ENCODE data around the gene MYL11.
"Not testable (repeated sequence)": the region's sequence is repeated elsewhere in the genome, so short reads cannot be mapped to it uniquely, and the experiment has no call there.

MYL11 gene

DNA sequence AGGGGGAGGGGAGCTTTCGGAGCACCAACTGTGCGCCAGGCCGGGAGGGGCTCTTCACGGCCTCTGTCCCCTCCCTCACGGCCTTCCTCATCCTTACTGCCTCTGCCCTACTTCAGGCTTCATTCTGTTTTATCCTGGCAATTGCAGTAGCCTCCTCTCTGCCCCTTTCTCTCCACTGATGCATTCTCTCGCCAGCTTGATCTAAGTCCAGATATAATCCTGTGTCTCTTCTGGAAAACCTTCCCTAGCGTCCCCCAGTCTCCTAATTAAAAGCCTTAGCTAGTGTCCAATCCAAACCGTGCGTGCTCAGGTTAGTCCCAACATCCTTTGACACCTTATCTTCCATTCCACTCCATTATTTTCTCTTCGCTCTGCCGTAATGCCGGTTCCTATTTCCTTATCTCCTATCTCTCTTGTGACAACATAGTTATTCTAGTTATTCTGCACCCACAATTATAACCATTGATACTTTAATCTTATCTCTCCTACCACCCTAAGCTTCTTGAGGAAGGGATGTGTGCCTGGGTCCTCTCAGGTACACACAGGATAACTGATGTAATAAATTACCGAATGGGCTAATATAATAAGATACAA, 21.5 kb downstream of the MYL11 start:
- peak overlapping the region; percentile 72 to 73 for H3K9ac ChIP-seq (ENCODE audit: low read depth in 1 of 2, low read length in 2 of 2)
- no peaks in the 10 kb centered on the region for H3K9me3 ChIP-seq (ENCODE audit: control insufficient read depth in 2 of 2, low read length in 2 of 2)
- H3K27me3 ChIP-seq (ENCODE audit: control insufficient read depth in 2 of 2, insufficient read depth in 2 of 2, low read length in 2 of 2) = no peaks in the 10 kb centered on the region
- H3K4me3 ChIP-seq (ENCODE audit: low read length in 2 of 2) = peak overlapping the region; percentile 71 to 75
- peaks cover 14 to 17% of the 10 kb centered on the region in 2 donors for H3K4me1 ChIP-seq (ENCODE audit: control insufficient read depth in 2 of 2, insufficient read depth in 2 of 2, low read length in 2 of 2)
- peaks cover 0 to 11% of the 10 kb centered on the region in 2 donors for H3K36me3 ChIP-seq (ENCODE audit: control insufficient read depth in 2 of 2, insufficient read depth in 2 of 2, low read length in 2 of 2)
- peak overlapping the region; percentile 51 to 68 for H3K27ac ChIP-seq (ENCODE audit: low read depth in 2 of 2, low read length in 2 of 2)

DNA sequence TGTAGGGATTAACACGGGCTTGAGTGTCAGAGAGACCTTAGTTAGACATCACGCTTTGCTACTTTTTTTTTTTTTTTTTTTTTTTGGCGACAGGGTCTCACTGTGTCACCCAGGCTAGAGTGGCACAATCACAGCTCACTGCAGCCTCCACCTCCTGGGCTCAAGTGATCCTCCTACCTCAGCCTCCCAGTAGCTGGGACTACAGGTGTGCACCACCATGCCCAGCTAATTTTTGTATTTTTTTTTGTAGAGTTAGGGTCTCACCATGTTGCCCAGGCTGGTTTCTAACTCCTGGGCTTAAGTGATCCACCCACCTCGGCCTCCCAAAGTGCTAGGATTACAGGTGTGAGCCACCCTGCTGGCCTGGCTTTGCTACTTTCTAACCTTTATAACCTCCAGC, 22.0 kb downstream of the MYL11 start:
- not testable (repeated sequence) for H3K9me3 ChIP-seq (ENCODE audit: control insufficient read depth in 2 of 2, low read length in 2 of 2); H3K27ac ChIP-seq (ENCODE audit: low read depth in 2 of 2, low read length in 2 of 2); H3K27me3 ChIP-seq (ENCODE audit: control insufficient read depth in 2 of 2, insufficient read depth in 2 of 2, low read length in 2 of 2); H3K9ac ChIP-seq (ENCODE audit: low read depth in 1 of 2, low read length in 2 of 2)
- H3K36me3 ChIP-seq (ENCODE audit: control insufficient read depth in 2 of 2, insufficient read depth in 2 of 2, low read length in 2 of 2) = peaks cover 0 to 11% of the 10 kb centered on the region in 2 donors
- peaks cover 14 to 21% of the 10 kb centered on the region in 2 donors for H3K4me1 ChIP-seq (ENCODE audit: control insufficient read depth in 2 of 2, insufficient read depth in 2 of 2, low read length in 2 of 2)
- peak overlapping the region in 1 of 2 donors; percentile 75 for H3K4me3 ChIP-seq (ENCODE audit: low read length in 2 of 2)

DNA sequence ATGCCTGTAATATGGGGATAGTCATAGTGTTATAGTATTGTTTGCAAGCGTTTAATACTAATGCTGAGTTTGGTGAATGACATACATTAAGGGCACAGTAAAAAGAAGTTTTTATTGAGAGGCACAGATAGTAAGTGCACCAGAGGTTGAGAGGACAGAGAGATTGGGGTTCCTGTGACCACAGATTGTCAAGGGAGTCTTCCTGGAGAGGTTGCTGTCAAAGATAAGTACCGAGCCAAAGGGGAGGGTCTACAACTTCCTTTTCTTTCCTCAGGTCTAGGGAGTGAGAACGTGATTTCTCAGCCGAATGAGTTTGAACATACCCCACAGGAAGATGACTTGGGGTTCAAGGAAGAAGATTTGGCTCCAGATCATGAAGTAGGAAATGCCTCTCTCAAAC, 22.5 kb downstream of the MYL11 start:
- peaks cover 14 to 21% of the 10 kb centered on the region in 2 donors for H3K4me1 ChIP-seq (ENCODE audit: control insufficient read depth in 2 of 2, insufficient read depth in 2 of 2, low read length in 2 of 2)

DNA sequence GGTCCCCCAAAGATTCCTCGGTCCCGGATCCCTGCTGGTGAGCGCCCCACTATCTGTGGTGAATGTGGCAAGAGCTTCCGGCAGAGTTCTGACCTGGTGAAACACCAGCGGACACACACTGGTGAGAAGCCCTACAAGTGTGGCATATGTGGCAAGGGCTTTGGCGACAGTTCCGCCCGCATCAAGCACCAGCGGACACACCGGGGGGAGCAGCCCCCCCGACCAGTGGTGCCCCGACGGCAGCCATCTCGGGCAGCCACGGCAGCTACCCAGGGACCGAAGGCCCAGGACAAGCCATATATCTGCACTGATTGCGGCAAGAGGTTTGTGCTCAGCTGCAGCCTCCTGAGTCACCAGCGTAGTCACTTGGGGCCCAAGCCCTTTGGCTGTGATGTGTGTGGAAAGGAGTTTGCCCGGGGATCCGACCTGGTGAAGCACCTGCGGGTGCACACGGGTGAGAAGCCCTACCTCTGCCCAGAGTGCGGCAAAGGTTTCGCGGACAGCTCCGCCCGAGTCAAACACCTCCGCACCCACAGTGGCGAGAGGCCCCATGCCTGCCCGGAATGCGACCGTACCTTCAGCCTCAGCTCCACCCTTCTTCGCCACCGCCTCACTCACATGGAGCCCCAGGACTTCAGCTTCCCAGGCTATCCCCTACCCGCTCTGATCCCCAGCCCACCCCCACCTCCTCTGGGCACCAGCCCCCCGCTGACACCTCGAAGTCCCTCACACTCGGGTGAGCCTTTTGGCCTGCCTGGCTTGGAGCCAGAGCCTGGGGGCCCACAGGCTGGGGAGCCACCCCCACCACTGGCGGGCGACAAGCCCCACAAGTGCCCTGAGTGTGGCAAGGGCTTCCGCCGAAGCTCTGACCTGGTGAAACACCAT, 23.4 kb downstream of the MYL11 start:
- Histone ChIP-seq H3K9me3 (ENCODE audit: control insufficient read depth in 2 of 2, low read length in 2 of 2) (no peaks in the 10 kb centered on the region), H3K27me3 (ENCODE audit: control insufficient read depth in 2 of 2, insufficient read depth in 2 of 2, low read length in 2 of 2) (no peaks in the 10 kb centered on the region), H3K36me3 (ENCODE audit: control insufficient read depth in 2 of 2, insufficient read depth in 2 of 2, low read length in 2 of 2) (peaks cover 0 to 11% of the 10 kb centered on the region in 2 donors), H3K27ac (ENCODE audit: low read depth in 2 of 2, low read length in 2 of 2) (no peak overlapping the region), H3K4me1 (ENCODE audit: control insufficient read depth in 2 of 2, insufficient read depth in 2 of 2, low read length in 2 of 2) (peaks cover 14 to 21% of the 10 kb centered on the region in 2 donors), H3K9ac (ENCODE audit: low read depth in 1 of 2, low read length in 2 of 2) (no peak overlapping the region), H3K4me3 (ENCODE audit: low read length in 2 of 2) (no peak overlapping the region)

More for the DNA sequence above, 22.5 kb downstream of the MYL11 start:
- no peaks in the 10 kb centered on the region for H3K27me3 ChIP-seq (ENCODE audit: control insufficient read depth in 2 of 2, insufficient read depth in 2 of 2, low read length in 2 of 2)
- H3K9ac ChIP-seq (ENCODE audit: low read depth in 1 of 2, low read length in 2 of 2) = no peak overlapping the region
- no peak overlapping the region for H3K4me3 ChIP-seq (ENCODE audit: low read length in 2 of 2)
- H3K9me3 ChIP-seq (ENCODE audit: control insufficient read depth in 2 of 2, low read length in 2 of 2) = no peaks in the 10 kb centered on the region
- peaks cover 0 to 11% of the 10 kb centered on the region in 2 donors for H3K36me3 ChIP-seq (ENCODE audit: control insufficient read depth in 2 of 2, insufficient read depth in 2 of 2, low read length in 2 of 2)
- no peak overlapping the region for H3K27ac ChIP-seq (ENCODE audit: low read depth in 2 of 2, low read length in 2 of 2)

DNA sequence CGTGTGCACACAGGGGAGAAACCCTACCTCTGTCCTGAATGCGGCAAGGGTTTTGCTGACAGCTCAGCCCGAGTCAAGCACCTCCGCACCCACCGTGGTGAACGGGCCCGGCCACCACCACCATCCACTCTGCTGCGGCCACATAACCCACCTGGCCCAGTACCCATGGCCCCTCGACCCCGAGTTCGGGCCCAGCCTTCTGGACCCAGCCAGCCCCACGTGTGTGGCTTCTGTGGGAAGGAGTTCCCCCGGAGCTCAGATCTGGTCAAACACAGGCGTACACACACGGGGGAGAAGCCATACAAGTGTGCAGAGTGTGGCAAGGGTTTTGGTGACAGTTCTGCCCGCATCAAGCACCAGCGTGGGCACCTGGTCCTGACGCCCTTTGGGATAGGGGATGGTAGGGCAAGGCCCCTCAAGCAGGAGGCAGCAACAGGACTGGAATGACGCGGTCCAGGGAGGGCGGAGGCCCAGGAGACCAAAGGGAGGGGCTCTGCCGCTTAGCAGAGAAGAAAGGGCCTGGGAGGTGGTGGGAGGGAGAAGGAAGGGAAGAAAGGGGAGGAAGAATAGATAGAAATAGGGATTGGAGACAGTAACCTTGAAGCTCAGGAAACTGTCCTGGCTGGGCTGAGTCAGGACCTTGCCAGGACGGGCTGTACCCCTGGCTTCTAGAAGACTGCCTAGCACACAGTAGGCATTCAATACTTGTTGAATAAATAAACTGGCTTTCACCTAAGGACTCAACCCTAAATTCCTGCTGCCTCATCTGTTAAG, 24.2 kb downstream of the MYL11 start:
- no peak overlapping the region for H3K9ac ChIP-seq (ENCODE audit: low read depth in 1 of 2, low read length in 2 of 2)

DNA sequence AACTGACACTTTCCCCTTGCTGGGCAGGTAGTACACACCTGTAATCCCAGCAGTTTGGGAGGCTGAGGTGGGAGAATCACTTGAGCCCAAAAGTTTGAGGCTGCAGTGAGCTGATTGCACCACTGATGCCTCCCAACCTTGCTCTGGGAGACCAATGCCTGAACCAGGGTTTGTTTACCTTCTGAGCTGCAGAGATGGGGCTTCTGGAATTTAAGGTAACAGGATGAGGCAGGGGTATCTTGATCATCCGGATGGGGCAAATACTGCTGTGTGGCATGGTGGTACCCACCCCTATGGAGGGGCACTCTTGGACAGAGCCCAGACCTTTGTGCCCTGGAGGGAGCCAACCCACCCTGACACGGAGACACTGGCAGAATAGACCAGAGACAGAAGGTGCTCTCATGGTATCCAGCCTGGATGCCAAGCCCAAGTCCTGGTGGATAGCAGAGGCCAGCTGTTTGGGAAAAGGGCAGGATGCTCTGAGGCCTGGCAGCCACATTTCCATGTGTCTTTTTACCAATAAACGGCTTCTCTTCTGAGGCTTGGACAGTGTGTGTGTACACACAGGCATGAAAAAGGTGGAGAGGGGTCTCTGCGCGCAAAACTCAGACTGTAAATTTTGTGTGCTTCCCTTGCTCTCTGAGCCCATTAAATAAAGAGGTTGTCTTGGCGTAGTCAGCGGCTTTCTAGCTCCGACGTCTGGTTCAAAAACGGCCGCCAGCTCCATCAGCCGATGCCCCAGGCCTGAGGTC, 25.0 kb downstream of the MYL11 start:
- peaks cover 14 to 21% of the 10 kb centered on the region in 2 donors for H3K4me1 ChIP-seq (ENCODE audit: control insufficient read depth in 2 of 2, insufficient read depth in 2 of 2, low read length in 2 of 2)
- H3K9me3 ChIP-seq (ENCODE audit: control insufficient read depth in 2 of 2, low read length in 2 of 2) = no peaks in the 10 kb centered on the region
- H3K27ac ChIP-seq (ENCODE audit: low read depth in 2 of 2, low read length in 2 of 2) = peak overlapping the region; percentile 67 to 80
- peaks cover 0 to 11% of the 10 kb centered on the region in 2 donors for H3K36me3 ChIP-seq (ENCODE audit: control insufficient read depth in 2 of 2, insufficient read depth in 2 of 2, low read length in 2 of 2)
- H3K4me3 ChIP-seq (ENCODE audit: low read length in 2 of 2) = peak overlapping the region; percentile 81 to 88
- no peaks in the 10 kb centered on the region for H3K27me3 ChIP-seq (ENCODE audit: control insufficient read depth in 2 of 2, insufficient read depth in 2 of 2, low read length in 2 of 2)
- peak overlapping the region; percentile 84 to 90 for H3K9ac ChIP-seq (ENCODE audit: low read depth in 1 of 2, low read length in 2 of 2)

More for the DNA sequence above, 24.2 kb downstream of the MYL11 start:
- peaks cover 14 to 21% of the 10 kb centered on the region in 2 donors for H3K4me1 ChIP-seq (ENCODE audit: control insufficient read depth in 2 of 2, insufficient read depth in 2 of 2, low read length in 2 of 2)
- peaks cover 0 to 11% of the 10 kb centered on the region in 2 donors for H3K36me3 ChIP-seq (ENCODE audit: control insufficient read depth in 2 of 2, insufficient read depth in 2 of 2, low read length in 2 of 2)
- H3K4me3 ChIP-seq (ENCODE audit: low read length in 2 of 2) = no peak overlapping the region
- no peaks in the 10 kb centered on the region for H3K27me3 ChIP-seq (ENCODE audit: control insufficient read depth in 2 of 2, insufficient read depth in 2 of 2, low read length in 2 of 2)
- H3K9me3 ChIP-seq (ENCODE audit: control insufficient read depth in 2 of 2, low read length in 2 of 2) = no peaks in the 10 kb centered on the region
- H3K27ac ChIP-seq (ENCODE audit: low read depth in 2 of 2, low read length in 2 of 2) = peak overlapping the region in 1 of 2 donors; percentile 80

DNA sequence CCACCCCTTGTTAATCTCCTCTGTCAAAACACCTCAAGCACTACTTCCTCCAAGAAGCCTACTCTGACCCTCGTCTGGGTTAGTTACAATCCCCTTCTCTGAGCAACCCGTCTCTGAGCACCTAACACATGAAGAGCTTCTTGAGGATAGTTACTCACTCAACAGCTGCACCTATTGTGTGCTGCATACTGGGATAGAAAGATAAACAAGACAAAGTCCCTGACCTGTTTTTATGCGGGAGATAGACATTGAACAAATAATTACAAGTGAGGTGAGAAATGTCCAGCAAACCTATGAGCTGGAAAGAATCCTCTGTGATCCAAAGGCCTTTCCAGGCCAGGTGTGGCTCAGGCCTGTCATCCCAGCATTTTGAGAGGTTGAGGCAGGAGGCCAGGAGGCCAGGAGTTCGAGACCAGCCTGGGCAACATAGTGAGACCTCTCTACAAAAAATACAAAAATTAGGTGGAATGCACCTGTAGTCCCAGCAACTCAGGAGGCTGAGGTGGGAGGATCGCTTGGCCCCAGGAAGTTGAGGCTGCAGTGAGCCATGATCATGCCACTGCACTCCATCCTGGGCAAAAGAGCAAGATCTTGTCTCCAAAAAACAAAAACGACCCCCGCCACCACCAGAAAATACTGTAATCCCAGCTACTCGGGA, 27.3 kb downstream of the MYL11 start:
- H3K36me3 ChIP-seq (ENCODE audit: control insufficient read depth in 2 of 2, insufficient read depth in 2 of 2, low read length in 2 of 2) = peaks cover 0 to 11% of the 10 kb centered on the region in 2 donors
- H3K4me1 ChIP-seq (ENCODE audit: control insufficient read depth in 2 of 2, insufficient read depth in 2 of 2, low read length in 2 of 2) = peaks cover 10% of the 10 kb centered on the region in 2 donors
- H3K27me3 ChIP-seq (ENCODE audit: control insufficient read depth in 2 of 2, insufficient read depth in 2 of 2, low read length in 2 of 2) = no peaks in the 10 kb centered on the region
- H3K27ac ChIP-seq (ENCODE audit: low read depth in 2 of 2, low read length in 2 of 2) = no peak overlapping the region
- no peaks in the 10 kb centered on the region for H3K9me3 ChIP-seq (ENCODE audit: control insufficient read depth in 2 of 2, low read length in 2 of 2)
- no peak overlapping the region for H3K4me3 ChIP-seq (ENCODE audit: low read length in 2 of 2)
- no peak overlapping the region for H3K9ac ChIP-seq (ENCODE audit: low read depth in 1 of 2, low read length in 2 of 2)

DNA sequence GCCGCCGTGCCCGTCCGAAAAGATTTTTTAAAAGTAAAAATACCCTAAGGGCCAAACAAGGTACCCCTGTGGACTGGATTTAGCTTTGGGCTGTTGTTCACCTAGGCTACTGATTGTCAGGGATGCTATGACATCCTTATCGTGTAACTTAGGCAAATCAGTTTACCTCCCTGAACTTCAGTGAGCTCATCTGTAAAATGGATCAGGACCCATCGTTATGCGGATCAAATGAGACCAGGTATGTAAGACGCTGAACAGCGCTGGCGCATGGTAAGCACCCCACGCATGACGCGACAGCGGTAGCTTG, 32.1 kb downstream of the MYL11 start:
- peaks cover 0 to 5% of the 10 kb centered on the region in 2 donors for H3K36me3 ChIP-seq (ENCODE audit: control insufficient read depth in 2 of 2, insufficient read depth in 2 of 2, low read length in 2 of 2)
- peak overlapping the region; percentile 77 to 80 for H3K27ac ChIP-seq (ENCODE audit: low read depth in 2 of 2, low read length in 2 of 2)
- H3K9ac ChIP-seq (ENCODE audit: low read depth in 1 of 2, low read length in 2 of 2) = peak overlapping the region; percentile 77 to 80
- peak overlapping the region; percentile 75 to 81 for H3K4me3 ChIP-seq (ENCODE audit: low read length in 2 of 2)
- H3K27me3 ChIP-seq (ENCODE audit: control insufficient read depth in 2 of 2, insufficient read depth in 2 of 2, low read length in 2 of 2) = no peaks in the 10 kb centered on the region
- no peaks in the 10 kb centered on the region for H3K9me3 ChIP-seq (ENCODE audit: control insufficient read depth in 2 of 2, low read length in 2 of 2)
- H3K4me1 ChIP-seq (ENCODE audit: control insufficient read depth in 2 of 2, insufficient read depth in 2 of 2, low read length in 2 of 2) = peaks cover 13 to 20% of the 10 kb centered on the region in 2 donors

DNA sequence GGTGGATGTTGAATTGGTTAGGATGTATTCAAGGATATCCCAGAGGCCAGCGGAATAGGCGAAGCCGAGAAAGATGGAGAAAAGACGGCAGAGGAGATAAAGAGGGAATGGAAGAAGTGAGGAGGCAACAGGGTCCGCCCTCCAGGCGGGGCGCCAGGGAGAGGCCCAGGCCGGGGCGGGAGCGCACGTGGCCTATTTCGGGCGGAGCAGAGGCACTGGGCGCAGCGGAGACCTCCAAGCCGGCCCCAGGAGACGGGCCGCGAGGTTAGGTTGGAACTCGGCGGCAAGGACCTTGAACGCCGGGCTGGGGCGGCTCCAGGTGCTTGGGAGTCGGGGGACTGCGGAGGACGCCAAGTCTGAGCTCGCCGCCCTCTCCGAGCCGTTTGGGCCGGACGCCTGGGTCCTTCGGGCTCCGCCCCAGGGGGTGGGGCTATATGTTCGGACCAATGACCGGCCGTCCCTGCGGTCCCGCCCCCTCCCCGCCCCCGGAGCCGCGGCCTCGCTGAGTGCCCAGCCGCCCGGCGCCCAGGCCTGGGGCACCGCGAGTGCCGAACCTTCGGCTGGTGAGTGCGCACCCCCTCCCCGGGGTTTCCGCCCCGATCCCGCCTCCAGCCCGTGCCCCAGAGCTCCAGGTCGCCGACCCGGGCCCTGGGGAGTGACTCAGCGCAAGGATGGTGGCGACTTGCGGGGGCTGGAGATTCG, 32.7 kb downstream of the MYL11 start, which contains the start of gene ZNF771:
TSS of gene ZNF771 (plus strand) at position 505 of the 702 bp plus-strand sequence. CDS start 448 bp downstream, outside the sequence.
- H3K9me3 ChIP-seq (ENCODE audit: control insufficient read depth in 2 of 2, low read length in 2 of 2) = no peaks in the 10 kb centered on the region
- peaks cover 0 to 10% of the 10 kb centered on the region in 2 donors for H3K36me3 ChIP-seq (ENCODE audit: control insufficient read depth in 2 of 2, insufficient read depth in 2 of 2, low read length in 2 of 2)
- peak within 1 kb of the TSS; percentile 77 to 80 for H3K9ac ChIP-seq (ENCODE audit: low read depth in 1 of 2, low read length in 2 of 2)
- H3K4me3 ChIP-seq (ENCODE audit: low read length in 2 of 2) = peak within 1 kb of the TSS; percentile 75 to 81
- H3K4me1 ChIP-seq (ENCODE audit: control insufficient read depth in 2 of 2, insufficient read depth in 2 of 2, low read length in 2 of 2) = peaks cover 13 to 20% of the 10 kb centered on the region in 2 donors
- peak within 1 kb of the TSS; percentile 77 to 80 for H3K27ac ChIP-seq (ENCODE audit: low read depth in 2 of 2, low read length in 2 of 2)
- H3K27me3 ChIP-seq (ENCODE audit: control insufficient read depth in 2 of 2, insufficient read depth in 2 of 2, low read length in 2 of 2) = no peaks in the 10 kb centered on the region
